Spleen (tissue), 7 donors: ENCODE results near the gene LGI4.

Experiments
- CTCF ChIP-seq, 11 experiments: fragments of 200-600 bp in 7 of 11; fragments of 450-650 bp in 4 of 11; sonication (generic) in 4 of 11; IDR thresholded peaks in 8 of 11; conservative IDR thresholded peaks in 3 of 11; 1 replicate in 7 of 11; 2 replicates in 4 of 11; pipeline versions ENCODE4 v1.4.0 to v1.8.0; 2016 to 2021; ENCODE audit warnings: antibody characterized with exemption in 11 of 11, inconsistent platforms in 4 of 11, mild to moderate bottlenecking in 1 of 11
- POLR2AphosphoS5 ChIP-seq, 3 donors: sonication (generic); formaldehyde crosslinking; IDR thresholded peaks; one replicate each; pipeline ENCODE4 v1.5.1; 2017; ENCODE audit warnings: antibody characterized with exemption in 3 of 3
- donor health status: DM: no; HTN: no; CAD: no; lungs with moderate emphysema.
- donor health status: DM: no; HTN: no; CAD: no.
- donor health status: DM: no; HTN: no; CAD: no.

DNA sequence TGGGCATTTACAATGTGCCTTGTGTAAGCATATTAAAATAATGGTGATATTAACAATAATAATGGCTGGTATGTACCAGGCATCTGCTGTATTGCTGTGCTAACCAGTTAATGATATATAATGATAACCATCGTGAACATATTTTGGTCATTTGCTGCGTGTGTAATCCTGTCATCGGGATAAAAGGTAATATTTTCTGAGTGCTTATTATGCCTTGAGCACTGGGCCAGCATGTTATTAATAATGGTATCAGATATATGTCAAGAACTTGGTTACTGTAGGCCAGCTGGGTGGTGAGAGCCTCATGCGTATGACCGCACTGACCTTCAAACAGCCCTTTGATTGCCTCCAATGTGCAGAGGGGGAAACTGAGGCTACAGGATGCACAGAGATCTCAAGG, 41.4 kb downstream of the LGI4 start:
- TF ChIP-seq CTCF (IDR thresholded peaks at IDR 0.05 in 8 of 11, conservative IDR thresholded peaks at IDR 0.05 in 3 of 11), result no peak
- TF ChIP-seq POLR2AphosphoS5 (IDR thresholded peaks at IDR 0.05), result no peak
